Esophagus squamous epithelium (tissue), 4 donors: ENCODE measurements around the gene CNTN4.

Source experiments
- POLR2A ChIP-seq, 4 donors: fragments of 450-650 bp; IDR thresholded peaks; one replicate each; pipeline ENCODE4 v1.6.1; 2017; ENCODE audit warnings: antibody characterized with exemption in 4 of 4, mild to moderate bottlenecking in 4 of 4, moderate library complexity in 3 of 4
- TF ChIP-seq, protein P1 (sequence below), 6 experiments: fragments of 450-650 bp in 4 of 6; fragments of 200-600 bp in 2 of 6; sonication (generic) in 2 of 6; IDR thresholded peaks; one replicate each; pipeline ENCODE4 v1.5.1; 2016 to 2019; ENCODE audit warnings: antibody characterized with exemption in 6 of 6, mild to moderate bottlenecking in 4 of 6, moderate library complexity in 4 of 6

DNA sequence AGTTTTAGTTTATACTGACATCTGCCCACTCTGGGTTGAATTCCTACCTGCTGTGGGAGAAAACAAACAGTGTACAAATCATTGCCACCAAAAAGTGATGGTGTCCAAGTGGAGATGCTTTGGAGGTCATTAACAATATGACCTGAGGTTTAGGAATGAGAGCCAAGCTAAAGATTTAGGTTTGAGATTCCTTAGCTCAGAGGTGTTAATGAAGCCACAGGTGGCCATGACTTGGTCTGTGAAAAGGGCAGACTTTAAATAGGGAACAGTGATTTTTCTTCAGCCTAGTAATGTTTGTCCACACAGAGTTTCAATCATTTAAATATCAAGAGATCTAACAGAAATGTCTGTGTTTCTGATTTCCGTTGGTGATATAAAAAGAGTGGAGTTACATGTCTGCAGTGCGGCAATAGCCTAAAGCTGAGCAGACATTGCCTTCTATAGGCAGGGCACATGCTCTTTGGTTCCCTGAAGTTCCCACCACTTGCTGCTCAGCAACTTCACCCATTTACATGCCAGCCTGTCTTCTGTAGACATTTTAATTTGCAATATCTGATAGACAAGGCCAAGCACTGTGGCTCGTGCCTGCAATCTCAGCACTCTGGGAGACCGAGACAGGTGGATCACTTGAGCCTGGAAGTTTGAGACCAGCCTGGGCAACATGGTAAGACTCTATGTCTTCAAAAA lies 588.3 kb downstream of the CNTN4 start:
- TF ChIP-seq, protein P1, sequence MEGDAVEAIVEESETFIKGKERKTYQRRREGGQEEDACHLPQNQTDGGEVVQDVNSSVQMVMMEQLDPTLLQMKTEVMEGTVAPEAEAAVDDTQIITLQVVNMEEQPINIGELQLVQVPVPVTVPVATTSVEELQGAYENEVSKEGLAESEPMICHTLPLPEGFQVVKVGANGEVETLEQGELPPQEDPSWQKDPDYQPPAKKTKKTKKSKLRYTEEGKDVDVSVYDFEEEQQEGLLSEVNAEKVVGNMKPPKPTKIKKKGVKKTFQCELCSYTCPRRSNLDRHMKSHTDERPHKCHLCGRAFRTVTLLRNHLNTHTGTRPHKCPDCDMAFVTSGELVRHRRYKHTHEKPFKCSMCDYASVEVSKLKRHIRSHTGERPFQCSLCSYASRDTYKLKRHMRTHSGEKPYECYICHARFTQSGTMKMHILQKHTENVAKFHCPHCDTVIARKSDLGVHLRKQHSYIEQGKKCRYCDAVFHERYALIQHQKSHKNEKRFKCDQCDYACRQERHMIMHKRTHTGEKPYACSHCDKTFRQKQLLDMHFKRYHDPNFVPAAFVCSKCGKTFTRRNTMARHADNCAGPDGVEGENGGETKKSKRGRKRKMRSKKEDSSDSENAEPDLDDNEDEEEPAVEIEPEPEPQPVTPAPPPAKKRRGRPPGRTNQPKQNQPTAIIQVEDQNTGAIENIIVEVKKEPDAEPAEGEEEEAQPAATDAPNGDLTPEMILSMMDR (IDR thresholded peaks at IDR 0.05), result no peak
- TF ChIP-seq POLR2A (IDR thresholded peaks at IDR 0.05), result no peak
